Caco-2 (cell line): ENCODE results near the gene NR2C2. TPM values are rescaled to one million over a fixed set of nuclear protein-coding genes. Genes with fewer than 3 reads are reported as not detected.
"Not testable (repeated sequence)": the region's sequence is repeated elsewhere in the genome, so short reads cannot be mapped to it uniquely, and the experiment has no call there.

ENCODE experiments used
- BruUV-seq: library from RNA; stranded (reverse); fragments of 400-500 nt; replicated peaks from 2 replicates; lab custom pipeline; 2021; lab: Mats Ljungman, UMichigan
- CTCF ChIA-PET: fragments of 300-600 bp; sonication (Branson Sonifier 250); formaldehyde crosslinking; loops from one replicate; lab custom pipeline; 2022; ENCODE audit warnings: antibody characterized with exemption; lab: Charles Lee
- POLR2A ChIA-PET: fragments of 300-600 bp; sonication (Branson Sonifier 250); formaldehyde crosslinking; loops from one replicate; lab custom pipeline; 2022; ENCODE audit warnings: antibody characterized with exemption; lab: Charles Lee
- DNase-seq, 2 experiments: peaks; one replicate each; pipeline versions ENCODE4 v3.0.0 to v3.0.0-alpha.2; 2020 to 2022
- H3K27me3 ChIP-seq: replicated peaks from 2 replicates; pipeline ENCODE4 v1.6.0; 2011; ENCODE audit warnings: low read length; ENCODE audit not compliant: control insufficient read depth, insufficient read depth
- H3K36me3 ChIP-seq: 2 replicates; pipeline ENCODE4 v1.5.1; 2011; ENCODE audit warnings: low read length; ENCODE audit not compliant: control insufficient read depth, insufficient read depth
- H3K4me1 ChIP-seq: fragments of 250-450 bp; sonication (Bioruptor Pico); 2 replicates; pipeline ENCODE4 v1.5.1; 2020; ENCODE audit warnings: mild to moderate bottlenecking
- H3K4me3 ChIP-seq: 2 replicates; pipeline ENCODE4 v1.5.1; 2011; ENCODE audit warnings: low read depth, mild to moderate bottlenecking, control low read depth, low read length
- H3K9me3 ChIP-seq: fragments of 250-450 bp; sonication (Bioruptor Pico); 2 replicates; pipeline ENCODE4 v1.5.1; 2020; ENCODE audit warnings: mild to moderate bottlenecking, moderate library complexity
- H3K27ac Mint-ChIP-seq: one replicate; pipeline ENCODE4 v1.8.0; 2022; ENCODE audit warnings: mixed read lengths; ENCODE audit not compliant: unreplicated experiment
- H3K27me3 Mint-ChIP-seq: one replicate; pipeline ENCODE4 v1.8.0; 2022; ENCODE audit warnings: mixed read lengths; ENCODE audit not compliant: insufficient read depth, unreplicated experiment
- H3K36me3 Mint-ChIP-seq: one replicate; pipeline ENCODE4 v1.8.0; 2022; ENCODE audit warnings: mild to moderate bottlenecking, mixed read lengths; ENCODE audit not compliant: insufficient read depth, unreplicated experiment
- H3K4me1 Mint-ChIP-seq: one replicate; pipeline ENCODE4 v1.8.0; 2022; ENCODE audit warnings: low read depth, mixed read lengths; ENCODE audit not compliant: unreplicated experiment
- H3K4me3 Mint-ChIP-seq: one replicate; pipeline ENCODE4 v1.8.0; 2022; ENCODE audit warnings: mild to moderate bottlenecking, moderate library complexity, mixed read lengths; ENCODE audit not compliant: unreplicated experiment
- H3K9me3 Mint-ChIP-seq: one replicate; pipeline ENCODE4 v1.8.0; 2022; ENCODE audit warnings: mixed read lengths; ENCODE audit not compliant: unreplicated experiment
- intact Hi-C: fragments of 100-400 bp; cut with micrococcal nuclease; formaldehyde crosslinking; loops from one replicate; pipeline ENCODE4 v1.10.0; 2022; ENCODE audit not compliant: unreplicated experiment
- total RNA-seq: library from RNA; stranded (reverse); gene quantifications from 2 replicates; pipeline ENCODE4 v1.2.3, GENCODE V29; 2022
- TF ChIP-seq, protein P1 (sequence below), 2 experiments: fragments of 200-600 bp in 1 of 2; IDR thresholded peaks; 1 replicate in 1 of 2; 2 replicates in 1 of 2; pipeline versions ENCODE4 v1.5.1 to v1.8.0; 2011 to 2022; ENCODE audit warnings: antibody characterized with exemption in 1 of 2, control low read depth in 1 of 2, inconsistent platforms in 1 of 2, low read depth in 1 of 2, low read length in 1 of 2, mild to moderate bottlenecking in 1 of 2, moderate library complexity in 1 of 2; ENCODE audit not compliant: insufficient read depth in 1 of 2, severe bottlenecking in 1 of 2, unreplicated experiment in 1 of 2

The NR2C2 gene
- total RNA-seq, 1 experiment from 2014 or later: 37.0 TPM

DNA sequence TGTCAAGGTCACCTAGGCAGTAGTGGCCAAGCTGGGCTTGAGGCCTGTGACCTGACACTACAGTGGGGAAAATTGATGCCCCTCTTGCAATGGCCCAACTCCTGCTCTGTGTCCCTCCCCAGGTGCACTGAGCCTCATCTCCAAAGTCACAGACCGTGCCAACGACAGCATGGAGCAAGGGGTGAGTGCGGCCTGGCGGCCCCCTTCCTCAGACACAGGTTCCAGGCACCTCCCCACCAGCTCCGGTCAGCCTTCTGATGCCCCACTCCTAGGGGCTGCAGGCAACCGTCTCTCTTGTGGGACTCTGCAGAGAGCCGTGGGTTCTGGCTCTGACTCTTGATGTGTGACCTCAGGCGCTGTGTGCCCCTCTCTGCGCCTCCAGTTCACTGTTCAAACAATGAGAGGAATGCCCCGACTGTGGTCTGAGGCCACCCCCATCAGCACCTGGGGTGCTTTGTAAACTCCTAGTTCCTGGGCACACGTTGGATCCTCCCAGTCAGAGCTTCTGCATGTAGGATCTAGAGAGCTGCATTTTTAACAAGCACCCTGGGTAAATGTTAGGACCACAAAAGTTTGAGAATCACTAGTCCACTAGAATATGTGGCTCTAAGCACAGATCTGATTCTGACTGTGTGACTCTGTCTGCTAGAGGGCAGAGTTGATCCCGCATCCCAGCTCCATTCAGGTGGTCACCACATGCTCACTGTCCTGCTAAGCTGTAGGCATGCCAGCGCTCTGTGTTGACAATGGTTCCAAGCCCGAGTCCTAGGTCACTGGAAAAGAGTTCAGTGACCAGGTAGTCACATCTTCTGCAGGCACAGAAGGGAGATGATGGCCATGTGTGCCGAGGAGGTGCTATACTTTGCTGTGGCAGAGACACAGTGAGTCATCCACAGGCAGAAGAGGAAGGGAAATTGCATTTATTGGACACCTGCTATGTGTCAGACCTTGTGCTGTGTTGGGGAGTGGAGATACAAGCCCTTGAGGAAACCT lies 46.2 kb upstream of the NR2C2 start:
- no peaks in the 10 kb centered on the region for H3K4me1 Mint-ChIP-seq
- TF ChIP-seq, protein P1, sequence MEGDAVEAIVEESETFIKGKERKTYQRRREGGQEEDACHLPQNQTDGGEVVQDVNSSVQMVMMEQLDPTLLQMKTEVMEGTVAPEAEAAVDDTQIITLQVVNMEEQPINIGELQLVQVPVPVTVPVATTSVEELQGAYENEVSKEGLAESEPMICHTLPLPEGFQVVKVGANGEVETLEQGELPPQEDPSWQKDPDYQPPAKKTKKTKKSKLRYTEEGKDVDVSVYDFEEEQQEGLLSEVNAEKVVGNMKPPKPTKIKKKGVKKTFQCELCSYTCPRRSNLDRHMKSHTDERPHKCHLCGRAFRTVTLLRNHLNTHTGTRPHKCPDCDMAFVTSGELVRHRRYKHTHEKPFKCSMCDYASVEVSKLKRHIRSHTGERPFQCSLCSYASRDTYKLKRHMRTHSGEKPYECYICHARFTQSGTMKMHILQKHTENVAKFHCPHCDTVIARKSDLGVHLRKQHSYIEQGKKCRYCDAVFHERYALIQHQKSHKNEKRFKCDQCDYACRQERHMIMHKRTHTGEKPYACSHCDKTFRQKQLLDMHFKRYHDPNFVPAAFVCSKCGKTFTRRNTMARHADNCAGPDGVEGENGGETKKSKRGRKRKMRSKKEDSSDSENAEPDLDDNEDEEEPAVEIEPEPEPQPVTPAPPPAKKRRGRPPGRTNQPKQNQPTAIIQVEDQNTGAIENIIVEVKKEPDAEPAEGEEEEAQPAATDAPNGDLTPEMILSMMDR (IDR thresholded peaks at IDR 0.05; ENCODE audit: insufficient read depth in 1 of 2, low read depth in 1 of 2, low read length in 1 of 2, severe bottlenecking in 1 of 2, unreplicated experiment in 1 of 2): no peak
- H3K36me3 Mint-ChIP-seq: no peaks in the 10 kb centered on the region
- Histone ChIP-seq H3K9me3 (peaks cover 8% of the 10 kb centered on the region; the same call in 1 of the 2 replicates), H3K27me3 (no peaks in the 10 kb centered on the region), H3K4me1 (no peaks in the 10 kb centered on the region), H3K36me3 (no peaks in the 10 kb centered on the region), H3K4me3 (no peak overlapping the region)
- intact Hi-C loops: no loop called here
- ChIA-PET POLR2A (no interaction called here), CTCF (no interaction called here)
- H3K27ac Mint-ChIP-seq: no peak overlapping the region
- H3K4me3 Mint-ChIP-seq: no peak overlapping the region
- H3K9me3 Mint-ChIP-seq: peaks cover 14% of the 10 kb centered on the region
- H3K27me3 Mint-ChIP-seq: peaks cover 10% of the 10 kb centered on the region
- BruUV-seq: no TSS peak
- no peak for DNase-seq

DNA sequence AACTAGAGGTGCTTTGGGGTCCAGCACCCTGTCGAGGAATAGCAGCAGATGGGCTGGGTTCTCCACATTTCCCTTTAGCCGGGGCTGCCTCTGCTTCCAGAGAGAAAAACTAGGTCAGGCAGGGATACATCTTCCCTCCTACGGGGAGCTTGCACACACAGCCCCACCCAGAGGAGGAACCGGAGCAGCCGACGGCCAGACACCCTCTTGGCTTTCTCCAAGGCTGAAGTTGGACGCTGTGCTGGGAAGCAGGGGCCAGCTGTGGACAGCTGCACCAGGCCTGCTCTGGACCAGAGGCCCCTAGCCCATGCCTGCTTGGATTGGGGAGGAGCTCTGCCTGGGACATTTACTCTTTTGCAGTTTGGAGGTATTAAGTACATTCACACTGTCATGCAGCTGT lies 44.7 kb upstream of the NR2C2 start:
- Mint-ChIP-seq H3K27ac (no peak overlapping the region), H3K27me3 (peaks cover 12% of the 10 kb centered on the region), H3K4me1 (no peaks in the 10 kb centered on the region), H3K36me3 (no peaks in the 10 kb centered on the region), H3K4me3 (no peak overlapping the region), H3K9me3 (peaks cover 14% of the 10 kb centered on the region)
- ChIA-PET POLR2A (no interaction called here), CTCF (no interaction called here)
- no peaks in the 10 kb centered on the region for H3K36me3 ChIP-seq
- DNase-seq: no peak
- peaks cover 8% of the 10 kb centered on the region; the same call in 1 of the 2 replicates for H3K9me3 ChIP-seq
- H3K27me3 ChIP-seq: no peaks in the 10 kb centered on the region
- no TSS peak for BruUV-seq
- TF ChIP-seq, protein P1 (IDR thresholded peaks at IDR 0.05; ENCODE audit: insufficient read depth in 1 of 2, low read depth in 1 of 2, low read length in 1 of 2, severe bottlenecking in 1 of 2, unreplicated experiment in 1 of 2): no peak
- no peak overlapping the region for H3K4me3 ChIP-seq
- intact Hi-C loops: no loop called here
- no peaks in the 10 kb centered on the region for H3K4me1 ChIP-seq

DNA sequence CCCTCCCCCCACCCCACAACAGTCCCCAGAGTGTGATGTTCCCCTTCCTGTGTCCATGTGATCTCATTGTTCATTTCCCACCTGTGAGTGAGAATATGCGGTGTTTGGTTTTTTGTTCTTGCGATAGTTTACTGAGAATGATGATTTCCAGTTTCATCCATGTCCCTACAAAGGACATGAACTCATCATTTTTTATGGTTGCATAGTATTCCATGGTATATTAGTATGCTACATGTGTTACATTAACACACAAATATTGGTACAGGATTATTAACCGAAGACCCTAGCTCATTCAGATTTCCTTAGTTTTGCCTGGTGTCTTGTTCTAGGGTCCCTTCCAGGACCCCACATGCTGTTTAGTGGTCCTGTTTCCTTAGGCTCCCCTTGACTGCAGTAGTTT lies 43.9 kb upstream of the NR2C2 start:
- DNase-seq, intact Hi-C loops, BruUV-seq, H3K4me3 ChIP-seq, H3K4me1 Mint-ChIP-seq, H3K27me3 Mint-ChIP-seq, H3K4me3 Mint-ChIP-seq, H3K36me3 ChIP-seq, H3K36me3 Mint-ChIP-seq, H3K27ac Mint-ChIP-seq, CTCF ChIA-PET, H3K4me1 ChIP-seq, H3K9me3 ChIP-seq, H3K27me3 ChIP-seq, POLR2A ChIA-PET: not testable (repeated sequence)
- H3K9me3 Mint-ChIP-seq: peaks cover 14% of the 10 kb centered on the region
